LNCAP (cell line): ENCODE measurements around the gene HNMT.

Experiments used
- CTCF ChIP-seq: fragments of 450-650 bp; IDR thresholded peaks from 2 replicates; pipeline ENCODE4 v1.5.1; 2017; ENCODE audit warnings: mild to moderate bottlenecking

Gene HNMT

GRCh38 chr2:138059487-138060300 is 95.4 kb downstream of the HNMT start:
- TF ChIP-seq CTCF = no peak

- no peak for TF ChIP-seq CTCF
Measured at GRCh38 chr2:138060301-138060635, 96.0 kb downstream of the HNMT start.

- TF ChIP-seq CTCF = no peak
Measured at GRCh38 chr2:138061961-138062360, 97.7 kb downstream of the HNMT start.

- no peak for TF ChIP-seq CTCF
Measured at GRCh38 chr2:138063181-138063580, 98.9 kb downstream of the HNMT start.
